ENCODE results near the gene NES. TPM values are rescaled to one million over a fixed set of nuclear protein-coding genes. Genes with fewer than 3 reads are reported as not detected.
A peak's percentile ranks its signal among the peaks of the same experiment; 100 is the strongest.

The NES gene
- total RNA-seq, 2 donors from 2014 or later: 5.3 to 8.1 TPM

GRCh38 chr1:156676114-156676819 lies 940 bp downstream of the NES start:
- Histone ChIP-seq H3K9me3 (no peaks in the 10 kb centered on the region), H3K36me3 (no peaks in the 10 kb centered on the region), H3K4me1 (peaks cover 8% of the 10 kb centered on the region), H3K27me3 (peaks cover 37% of the 10 kb centered on the region), H3K27ac (peak overlapping the region; percentile 30), H3K4me3 (peak overlapping the region; percentile 32), H3K9ac (ENCODE audit: low read depth in 2 of 2, low read length in 2 of 2) (peak overlapping the region; percentile 56 to 60)
- intact Hi-C loops (cut with DNase I): no loop called here
- DNase-seq: no peak
- TF ChIP-seq CTCF (IDR thresholded peaks at IDR 0.05): no peak

- Histone ChIP-seq H3K27me3 (peaks cover 37% of the 10 kb centered on the region), H3K9me3 (no peaks in the 10 kb centered on the region), H3K9ac (ENCODE audit: low read depth in 2 of 2, low read length in 2 of 2) (peak overlapping the region; percentile 56), H3K27ac (peak overlapping the region; percentile 30), H3K4me1 (peaks cover 8% of the 10 kb centered on the region), H3K36me3 (no peaks in the 10 kb centered on the region), H3K4me3 (peak overlapping the region; percentile 32)
- no peak for TF ChIP-seq CTCF (IDR thresholded peaks at IDR 0.05)
- intact Hi-C loops (cut with DNase I): no loop called here
- no peak for DNase-seq
These were observed 1.7 kb downstream of the NES start for GRCh38 chr1:156675210-156676113.

GRCh38 chr1:156673387-156674121 lies 3.7 kb downstream of the NES start:
- peaks cover 25% of the 10 kb centered on the region for H3K27me3 ChIP-seq
- H3K4me3 ChIP-seq: no peak overlapping the region
- DNase-seq: no peak
- H3K4me1 ChIP-seq: peaks cover 8% of the 10 kb centered on the region
- H3K9ac ChIP-seq (ENCODE audit: low read depth in 2 of 2, low read length in 2 of 2): peak overlapping the region in 1 of 2 donors; percentile 39
- H3K27ac ChIP-seq: no peak overlapping the region
- H3K36me3 ChIP-seq: no peaks in the 10 kb centered on the region
- H3K9me3 ChIP-seq: no peaks in the 10 kb centered on the region
- TF ChIP-seq CTCF (IDR thresholded peaks at IDR 0.05): no peak
- intact Hi-C loops (cut with DNase I): no loop called here

GRCh38 chr1:156671804-156672203 lies 5.4 kb downstream of the NES start:
- Histone ChIP-seq H3K27ac (no peak overlapping the region), H3K4me1 (peaks cover under 1% of the 10 kb centered on the region), H3K9ac (ENCODE audit: low read depth in 2 of 2, low read length in 2 of 2) (no peak overlapping the region), H3K27me3 (peaks cover 14% of the 10 kb centered on the region), H3K4me3 (no peak overlapping the region), H3K9me3 (no peaks in the 10 kb centered on the region), H3K36me3 (no peaks in the 10 kb centered on the region)
- DNase-seq: no peak
- intact Hi-C loops (cut with DNase I): no loop called here
- TF ChIP-seq CTCF (IDR thresholded peaks at IDR 0.05): no peak

- H3K27ac ChIP-seq: no peak overlapping the region
- no peak for DNase-seq
- H3K9me3 ChIP-seq: no peaks in the 10 kb centered on the region
- intact Hi-C loops (cut with DNase I): no loop called here
- no peaks in the 10 kb centered on the region for H3K36me3 ChIP-seq
- H3K4me1 ChIP-seq: no peaks in the 10 kb centered on the region
- H3K27me3 ChIP-seq: peaks cover 4% of the 10 kb centered on the region
- H3K9ac ChIP-seq (ENCODE audit: low read depth in 2 of 2, low read length in 2 of 2): no peak overlapping the region
- no peak overlapping the region for H3K4me3 ChIP-seq
- TF ChIP-seq CTCF (IDR thresholded peaks at IDR 0.05): no peak
These were observed 6.4 kb downstream of the NES start for GRCh38 chr1:156670791-156671190.
